Panc1 (cell line): ENCODE results near the gene TBC1D8B.

Experiments used
- POLR2AphosphoS5 ChIP-seq: IDR thresholded peaks from 2 replicates; pipeline ENCODE4 v1.6.1; 2012; ENCODE audit warnings: mild to moderate bottlenecking, low read depth, low read length, moderate library complexity
- REST ChIP-seq, 2 experiments: IDR thresholded peaks; 2 replicates each; pipeline ENCODE4 v1.6.1; 2011 to 2012; ENCODE audit warnings: low read depth in 2 of 2, control low read depth in 1 of 2, low read length in 1 of 2, mild to moderate bottlenecking in 1 of 2, moderate library complexity in 1 of 2; ENCODE audit not compliant: insufficient read depth in 1 of 2
- TCF7L2 ChIP-seq: IDR thresholded peaks from 2 replicates; pipeline ENCODE4 v1.6.1; 2011; ENCODE audit warnings: mild to moderate bottlenecking, low read depth, low read length, inconsistent platforms
- TF ChIP-seq, protein P1 (sequence below): fragments of 450-650 bp; IDR thresholded peaks from 2 replicates; pipeline ENCODE4 v1.5.1; 2017; ENCODE audit warnings: mild to moderate bottlenecking

- TF ChIP-seq, protein P1, sequence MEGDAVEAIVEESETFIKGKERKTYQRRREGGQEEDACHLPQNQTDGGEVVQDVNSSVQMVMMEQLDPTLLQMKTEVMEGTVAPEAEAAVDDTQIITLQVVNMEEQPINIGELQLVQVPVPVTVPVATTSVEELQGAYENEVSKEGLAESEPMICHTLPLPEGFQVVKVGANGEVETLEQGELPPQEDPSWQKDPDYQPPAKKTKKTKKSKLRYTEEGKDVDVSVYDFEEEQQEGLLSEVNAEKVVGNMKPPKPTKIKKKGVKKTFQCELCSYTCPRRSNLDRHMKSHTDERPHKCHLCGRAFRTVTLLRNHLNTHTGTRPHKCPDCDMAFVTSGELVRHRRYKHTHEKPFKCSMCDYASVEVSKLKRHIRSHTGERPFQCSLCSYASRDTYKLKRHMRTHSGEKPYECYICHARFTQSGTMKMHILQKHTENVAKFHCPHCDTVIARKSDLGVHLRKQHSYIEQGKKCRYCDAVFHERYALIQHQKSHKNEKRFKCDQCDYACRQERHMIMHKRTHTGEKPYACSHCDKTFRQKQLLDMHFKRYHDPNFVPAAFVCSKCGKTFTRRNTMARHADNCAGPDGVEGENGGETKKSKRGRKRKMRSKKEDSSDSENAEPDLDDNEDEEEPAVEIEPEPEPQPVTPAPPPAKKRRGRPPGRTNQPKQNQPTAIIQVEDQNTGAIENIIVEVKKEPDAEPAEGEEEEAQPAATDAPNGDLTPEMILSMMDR = no peak
- TF ChIP-seq POLR2AphosphoS5 = no peak
- no peak for TF ChIP-seq TCF7L2
- no peak for TF ChIP-seq REST (IDR thresholded peaks at IDR 0.05; ENCODE audit: insufficient read depth in 1 of 2, low read depth in 2 of 2, low read length in 1 of 2)
Observed at GRCh38 chrX:106811131-106811910, 8.8 kb downstream of the TBC1D8B start.
